Measurements from ENCODE around the gene AFF1. TPM values are rescaled to one million over a fixed set of nuclear protein-coding genes. Genes with fewer than 3 reads are reported as not detected.
A peak's percentile ranks its signal among the peaks of the same experiment; 100 is the strongest.

Gene AFF1
- total and polyA plus RNA-seq, 2 experiments from 2014 or later, result 31.9 to 38.7 TPM

- H3K27ac ChIP-seq, result no peak overlapping the region
- H4K20me1 ChIP-seq (ENCODE audit: insufficient read depth, poor library complexity, severe bottlenecking), result no peaks in the 10 kb centered on the region
- H3K27me3 ChIP-seq, result no peaks in the 10 kb centered on the region
- no peak overlapping the region for H2AFZ ChIP-seq
- H3K4me3 ChIP-seq, result no peak overlapping the region
- H3K4me1 ChIP-seq (ENCODE audit: insufficient read depth), result peaks cover 5% of the 10 kb centered on the region
- WGBS (ENCODE audit: low lambda C conversion rate, missing lambda C conversion rate), result 91% methylated on average over 18 of the region's 24 CpGs
- peaks cover 32% of the 10 kb centered on the region for H3K79me2 ChIP-seq
- no peak for DNase-seq (ENCODE audit: low spot score)
- no peaks in the 10 kb centered on the region for H3K9me2 ChIP-seq (replicated peaks; ENCODE audit: insufficient read depth)
- H3K9me3 ChIP-seq (ENCODE audit: low read depth), result no peaks in the 10 kb centered on the region
- no peaks in the 10 kb centered on the region for H3K36me3 ChIP-seq (replicated peaks; ENCODE audit: insufficient read depth, low read depth)
- TF ChIP-seq EZH2phosphoT487 (IDR thresholded peaks at IDR 0.05; ENCODE audit: low read depth, severe bottlenecking, unreplicated experiment) (no peak), EZH2 (IDR thresholded peaks at IDR 0.05; ENCODE audit: borderline replicate concordance) (no peak), CTCF (IDR thresholded peaks at IDR 0.05; ENCODE audit: poor library complexity) (no peak)
- no peak overlapping the region for H3K4me2 ChIP-seq
Observed at GRCh38 chr4:87114245-87115062, 179.6 kb downstream of the AFF1 start.

- no peak overlapping the region for H3K27ac ChIP-seq
- no peaks in the 10 kb centered on the region for H3K36me3 ChIP-seq (replicated peaks; ENCODE audit: insufficient read depth, low read depth)
- no peak overlapping the region for H3K4me2 ChIP-seq
- TF ChIP-seq EZH2 (IDR thresholded peaks at IDR 0.05; ENCODE audit: borderline replicate concordance) (no peak), EZH2phosphoT487 (IDR thresholded peaks at IDR 0.05; ENCODE audit: low read depth, severe bottlenecking, unreplicated experiment) (no peak), CTCF (IDR thresholded peaks at IDR 0.05; ENCODE audit: poor library complexity) (no peak)
- H3K4me1 ChIP-seq (ENCODE audit: insufficient read depth), result peaks cover 9% of the 10 kb centered on the region
- H3K9me3 ChIP-seq (ENCODE audit: low read depth), result no peaks in the 10 kb centered on the region
- no peaks in the 10 kb centered on the region for H4K20me1 ChIP-seq (ENCODE audit: insufficient read depth, poor library complexity, severe bottlenecking)
- DNase-seq (ENCODE audit: low spot score), result no peak
- no peak overlapping the region for H3K4me3 ChIP-seq
- peaks cover 42% of the 10 kb centered on the region for H3K79me2 ChIP-seq
- no peak overlapping the region for H2AFZ ChIP-seq
- H3K27me3 ChIP-seq, result no peaks in the 10 kb centered on the region
- 100% methylated on average over 1 of the region's 1 CpG for WGBS (ENCODE audit: low lambda C conversion rate, missing lambda C conversion rate)
- no peaks in the 10 kb centered on the region for H3K9me2 ChIP-seq (replicated peaks; ENCODE audit: insufficient read depth)
Observed at GRCh38 chr4:87116231-87116630, 181.4 kb downstream of the AFF1 start.

- H3K4me1 ChIP-seq (ENCODE audit: insufficient read depth), result peaks cover 14% of the 10 kb centered on the region
- no peak overlapping the region for H3K4me2 ChIP-seq
- H3K9me2 ChIP-seq (replicated peaks; ENCODE audit: insufficient read depth), result no peaks in the 10 kb centered on the region
- no peak overlapping the region for H2AFZ ChIP-seq
- DNase-seq (ENCODE audit: low spot score), result no peak
- no peaks in the 10 kb centered on the region for H3K9me3 ChIP-seq (ENCODE audit: low read depth)
- H3K4me3 ChIP-seq, result no peak overlapping the region
- peak overlapping the region; percentile 53 for H3K27ac ChIP-seq
- H4K20me1 ChIP-seq (ENCODE audit: insufficient read depth, poor library complexity, severe bottlenecking), result no peaks in the 10 kb centered on the region
- peaks cover 40% of the 10 kb centered on the region for H3K79me2 ChIP-seq
- H3K27me3 ChIP-seq, result no peaks in the 10 kb centered on the region
- TF ChIP-seq CTCF (IDR thresholded peaks at IDR 0.05; ENCODE audit: poor library complexity) (no peak), EZH2 (IDR thresholded peaks at IDR 0.05; ENCODE audit: borderline replicate concordance) (no peak), EZH2phosphoT487 (IDR thresholded peaks at IDR 0.05; ENCODE audit: low read depth, severe bottlenecking, unreplicated experiment) (no peak)
- WGBS (ENCODE audit: low lambda C conversion rate, missing lambda C conversion rate), result 54% methylated on average over 8 of the region's 8 CpGs
- no peaks in the 10 kb centered on the region for H3K36me3 ChIP-seq (replicated peaks; ENCODE audit: insufficient read depth, low read depth)
Observed at GRCh38 chr4:87117051-87117731, 182.4 kb downstream of the AFF1 start.
